Coronary artery (tissue), 2 donors: ENCODE results near the gene TMPRSS13.
A peak's percentile ranks its signal among the peaks of the same experiment; 100 is the strongest.

ENCODE experiments used
- DNase-seq: peaks from one replicate; pipeline ENCODE4 v3.0.0-alpha.2; 2017; ENCODE audit warnings: low spot score
- H3K27ac ChIP-seq, 2 donors: fragments of 200-600 bp; sonication (generic); one replicate each; pipeline ENCODE4 v1.5.1; 2016 to 2019
- H3K4me3 ChIP-seq: fragments of 200-600 bp; sonication (generic); 2 replicates; pipeline ENCODE4 v1.5.1; 2016; ENCODE audit warnings: mild to moderate bottlenecking, moderate library complexity
- TF ChIP-seq, protein P1 (sequence below): fragments of 200-600 bp; sonication (generic); IDR thresholded peaks from one replicate; pipeline ENCODE4 v1.5.1; 2019; ENCODE audit warnings: antibody characterized with exemption

TMPRSS13 gene

GRCh38 chr11:117871784-117872183, 57.4 kb downstream of the TMPRSS13 start:
- TF ChIP-seq, protein P1, sequence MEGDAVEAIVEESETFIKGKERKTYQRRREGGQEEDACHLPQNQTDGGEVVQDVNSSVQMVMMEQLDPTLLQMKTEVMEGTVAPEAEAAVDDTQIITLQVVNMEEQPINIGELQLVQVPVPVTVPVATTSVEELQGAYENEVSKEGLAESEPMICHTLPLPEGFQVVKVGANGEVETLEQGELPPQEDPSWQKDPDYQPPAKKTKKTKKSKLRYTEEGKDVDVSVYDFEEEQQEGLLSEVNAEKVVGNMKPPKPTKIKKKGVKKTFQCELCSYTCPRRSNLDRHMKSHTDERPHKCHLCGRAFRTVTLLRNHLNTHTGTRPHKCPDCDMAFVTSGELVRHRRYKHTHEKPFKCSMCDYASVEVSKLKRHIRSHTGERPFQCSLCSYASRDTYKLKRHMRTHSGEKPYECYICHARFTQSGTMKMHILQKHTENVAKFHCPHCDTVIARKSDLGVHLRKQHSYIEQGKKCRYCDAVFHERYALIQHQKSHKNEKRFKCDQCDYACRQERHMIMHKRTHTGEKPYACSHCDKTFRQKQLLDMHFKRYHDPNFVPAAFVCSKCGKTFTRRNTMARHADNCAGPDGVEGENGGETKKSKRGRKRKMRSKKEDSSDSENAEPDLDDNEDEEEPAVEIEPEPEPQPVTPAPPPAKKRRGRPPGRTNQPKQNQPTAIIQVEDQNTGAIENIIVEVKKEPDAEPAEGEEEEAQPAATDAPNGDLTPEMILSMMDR = no peak
- Histone ChIP-seq H3K4me3 (no peak overlapping the region), H3K27ac (peak overlapping the region in 1 of 2 donors; percentile 37)
- DNase-seq = no peak

DNA sequence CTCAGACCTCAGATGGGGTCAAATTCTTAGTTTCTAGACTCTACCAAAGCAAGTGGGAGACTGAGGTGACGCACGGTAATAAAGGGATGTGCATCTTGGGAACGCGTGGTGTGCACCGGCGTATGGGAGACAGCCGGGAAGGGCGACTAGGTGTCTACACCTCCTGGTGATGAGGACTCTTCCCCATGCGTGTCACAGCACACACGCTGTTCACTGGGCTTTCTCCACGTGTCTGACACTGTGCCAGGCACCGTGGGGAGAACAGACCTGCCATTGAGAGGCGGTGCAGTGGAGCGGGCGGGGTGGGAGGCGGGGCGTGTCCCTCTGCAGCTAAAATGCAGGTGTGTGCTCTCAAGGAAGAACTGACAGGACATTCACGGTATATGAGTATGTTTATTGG, 58.0 kb downstream of the TMPRSS13 start:
- DNase-seq = no peak
- H3K4me3 ChIP-seq = no peak overlapping the region
- no peak overlapping the region for H3K27ac ChIP-seq
- TF ChIP-seq, protein P1 = no peak

- no peak for DNase-seq
- TF ChIP-seq, protein P1 = no peak
- no peak overlapping the region for H3K27ac ChIP-seq
- H3K4me3 ChIP-seq = no peak overlapping the region
These were observed 58.9 kb downstream of the TMPRSS13 start for GRCh38 chr11:117870103-117870952.

DNA sequence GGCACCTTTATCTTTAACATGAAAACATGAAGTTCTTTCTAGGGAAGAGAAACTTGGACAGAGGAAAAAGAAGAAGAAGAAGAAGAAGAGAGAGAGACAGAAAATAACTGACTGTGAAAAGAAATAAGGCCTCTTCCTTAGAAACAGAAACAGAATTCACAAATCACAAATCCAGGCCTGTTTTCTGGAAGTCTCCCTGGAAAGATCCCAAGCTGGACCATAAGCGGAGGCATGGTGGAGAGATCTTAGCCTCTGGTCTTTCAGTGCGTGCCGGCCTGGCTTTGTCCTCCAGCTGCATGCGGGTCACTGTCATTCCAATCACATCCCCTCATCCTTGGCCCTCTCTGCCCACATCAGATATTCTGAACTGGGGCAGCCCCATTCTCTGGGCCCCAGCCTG, 59.6 kb downstream of the TMPRSS13 start:
- DNase-seq = no peak
- Histone ChIP-seq H3K27ac (no peak overlapping the region), H3K4me3 (no peak overlapping the region)
- TF ChIP-seq, protein P1 = no peak

- Histone ChIP-seq H3K27ac (no peak overlapping the region), H3K4me3 (no peak overlapping the region)
- TF ChIP-seq, protein P1 = no peak
- DNase-seq = no peak
These were observed 60.2 kb downstream of the TMPRSS13 start for GRCh38 chr11:117868815-117869561.

DNA sequence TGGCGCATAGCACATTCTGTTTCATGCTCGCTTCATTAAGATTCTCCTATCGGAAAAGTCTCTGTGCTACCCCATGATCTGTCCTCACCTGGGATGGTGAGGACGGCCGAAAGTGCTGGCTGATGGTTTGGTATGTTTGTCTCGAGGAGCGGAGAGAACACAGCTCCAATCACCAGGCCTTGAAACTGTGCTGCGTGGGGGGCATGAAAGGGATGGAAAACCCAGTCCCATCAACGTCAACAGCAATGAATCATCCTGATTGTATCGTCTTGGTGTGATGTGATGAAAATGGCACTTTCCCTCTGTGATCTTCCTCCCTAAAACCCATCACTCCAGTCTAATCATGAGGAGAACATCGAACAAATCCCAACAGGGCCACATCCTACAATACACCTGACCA, 61.1 kb downstream of the TMPRSS13 start:
- TF ChIP-seq, protein P1 = no peak
- H3K4me3 ChIP-seq = no peak overlapping the region
- H3K27ac ChIP-seq = no peak overlapping the region
- no peak for DNase-seq
